ENCODE data around the gene NGF. TPM values are rescaled to one million over a fixed set of nuclear protein-coding genes. Genes with fewer than 3 reads are reported as not detected.

The NGF gene
- total RNA-seq, 5 donors from 2014 or later (not counting 1 experiment from before 2014, with no cell fraction given) = not detected

DNA sequence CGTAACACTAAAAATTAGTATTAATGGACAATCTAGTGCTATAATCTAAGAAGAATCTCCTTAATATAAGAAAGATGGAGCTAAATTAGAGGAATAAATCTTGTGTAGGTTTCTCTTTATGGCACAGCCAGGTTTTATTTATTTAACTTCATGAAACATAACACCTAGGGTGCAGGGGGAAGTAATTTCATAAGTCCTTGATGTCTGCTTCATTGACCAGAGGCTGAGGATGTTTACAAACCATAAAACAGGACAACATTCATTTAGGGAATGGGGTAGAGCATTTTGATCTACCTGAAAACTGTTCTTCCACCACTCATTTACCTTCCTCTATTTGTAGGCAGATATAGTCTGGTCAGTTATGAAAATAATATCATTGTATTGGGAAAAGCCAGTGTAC, 95.5 kb downstream of the NGF start:
- CTCF ChIA-PET = interaction anchor here in 1 of 2 donors (1.1 kb wide), 1 partner anchor 21 kb away, joined by 7 read pairs; no protein-coding TSS in a partner anchor
- Histone ChIP-seq H3K4me1 (ENCODE audit: control insufficient read depth in 1 of 2, extremely low read depth in 1 of 2, insufficient read depth in 2 of 2, low read length in 2 of 2) (no peaks in the 10 kb centered on the region), H3K27ac (ENCODE audit: low read length) (no peak overlapping the region), H3K36me3 (ENCODE audit: control insufficient read depth in 2 of 2, extremely low read depth in 1 of 2, insufficient read depth in 1 of 2, low read length in 1 of 2) (no peaks in the 10 kb centered on the region), H3K9me3 (no peaks in the 10 kb centered on the region), H3K27me3 (replicated peaks in 1 of 2; ENCODE audit: control insufficient read depth in 2 of 2, extremely low read depth in 1 of 2, insufficient read depth in 2 of 2, low read length in 1 of 2) (peaks cover 0 to 4% of the 10 kb centered on the region in 2 experiments), H3K4me3 (ENCODE audit: control insufficient read depth in 1 of 2, extremely low read depth in 1 of 2, low read length in 1 of 2) (no peak overlapping the region)
- Mint-ChIP-seq H3K27ac (no peak overlapping the region), H3K9me3 (peaks cover 2 to 13% (median 4%) of the 10 kb centered on the region in 3 donors), H3K4me3 (no peak overlapping the region), H3K36me3 (no peaks in the 10 kb centered on the region), H3K4me1 (no peaks in the 10 kb centered on the region), H3K27me3 (peaks cover 7 to 31% of the 10 kb centered on the region in 2 donors)
- no CpG with 5 or more reads among the region's 1 CpG for WGBS (ENCODE audit: insufficient coverage)
- POLR2A ChIA-PET = no interaction called here
- DNase-seq = no peak
- ATAC-seq (replicated peaks in 1 of 4) = no peak

GRCh38 chr1:115241309-115241708, 96.7 kb downstream of the NGF start:
- 80% methylated on average over 1 of the region's 1 CpG for WGBS (ENCODE audit: insufficient coverage)
- peaks cover 0 to 4% of the 10 kb centered on the region in 2 experiments for H3K27me3 ChIP-seq (replicated peaks in 1 of 2; ENCODE audit: control insufficient read depth in 2 of 2, extremely low read depth in 1 of 2, insufficient read depth in 2 of 2, low read length in 1 of 2)

GRCh38 chr1:115240297-115240696, 97.8 kb downstream of the NGF start:
- no peak overlapping the region for H3K4me3 Mint-ChIP-seq
- H3K27me3 ChIP-seq (replicated peaks in 1 of 2; ENCODE audit: control insufficient read depth in 2 of 2, extremely low read depth in 1 of 2, insufficient read depth in 2 of 2, low read length in 1 of 2) = peaks cover 0 to 4% of the 10 kb centered on the region in 2 experiments
- no peak overlapping the region for H3K4me3 ChIP-seq (ENCODE audit: control insufficient read depth in 1 of 2, extremely low read depth in 1 of 2, low read length in 1 of 2)
- no peak overlapping the region for H3K27ac Mint-ChIP-seq
- no peaks in the 10 kb centered on the region for H3K36me3 Mint-ChIP-seq
- no peaks in the 10 kb centered on the region for H3K4me1 Mint-ChIP-seq
- no CpG with 5 or more reads among the region's 3 CpGs for WGBS (ENCODE audit: insufficient coverage)
- no peaks in the 10 kb centered on the region for H3K36me3 ChIP-seq (ENCODE audit: control insufficient read depth in 2 of 2, extremely low read depth in 1 of 2, insufficient read depth in 1 of 2, low read length in 1 of 2)
- no peak overlapping the region for H3K27ac ChIP-seq (ENCODE audit: low read length)
- ChIA-PET POLR2A (no interaction called here), CTCF (no interaction called here)
- DNase-seq (no peak), ATAC-seq (replicated peaks in 1 of 4) (no peak)
- peaks cover 10 to 23% of the 10 kb centered on the region in 2 donors for H3K27me3 Mint-ChIP-seq
- H3K4me1 ChIP-seq (ENCODE audit: control insufficient read depth in 1 of 2, extremely low read depth in 1 of 2, insufficient read depth in 2 of 2, low read length in 2 of 2) = no peaks in the 10 kb centered on the region
- peaks cover 0 to 12% (median under 1%) of the 10 kb centered on the region in 3 donors for H3K9me3 Mint-ChIP-seq
- no peaks in the 10 kb centered on the region for H3K9me3 ChIP-seq

More at GRCh38 chr1:115241309-115241708, 96.7 kb downstream of the NGF start:
- no peaks in the 10 kb centered on the region for H3K9me3 ChIP-seq
- H3K4me1 Mint-ChIP-seq = no peaks in the 10 kb centered on the region
- ATAC-seq (replicated peaks in 1 of 4) = no peak
- H3K27ac ChIP-seq (ENCODE audit: low read length) = no peak overlapping the region
- no peaks in the 10 kb centered on the region for H3K4me1 ChIP-seq (ENCODE audit: control insufficient read depth in 1 of 2, extremely low read depth in 1 of 2, insufficient read depth in 2 of 2, low read length in 2 of 2)
- ChIA-PET POLR2A (no interaction called here), CTCF (no interaction called here)
- no peak for DNase-seq
- H3K36me3 Mint-ChIP-seq = no peaks in the 10 kb centered on the region
- H3K4me3 ChIP-seq (ENCODE audit: control insufficient read depth in 1 of 2, extremely low read depth in 1 of 2, low read length in 1 of 2) = no peak overlapping the region
- no peak overlapping the region for H3K27ac Mint-ChIP-seq
- H3K27me3 Mint-ChIP-seq = peaks cover 10 to 23% of the 10 kb centered on the region in 2 donors
- H3K9me3 Mint-ChIP-seq = peaks cover 0 to 13% (median 2%) of the 10 kb centered on the region in 3 donors
- H3K4me3 Mint-ChIP-seq = no peak overlapping the region
- no peaks in the 10 kb centered on the region for H3K36me3 ChIP-seq (ENCODE audit: control insufficient read depth in 2 of 2, extremely low read depth in 1 of 2, insufficient read depth in 1 of 2, low read length in 1 of 2)

DNA sequence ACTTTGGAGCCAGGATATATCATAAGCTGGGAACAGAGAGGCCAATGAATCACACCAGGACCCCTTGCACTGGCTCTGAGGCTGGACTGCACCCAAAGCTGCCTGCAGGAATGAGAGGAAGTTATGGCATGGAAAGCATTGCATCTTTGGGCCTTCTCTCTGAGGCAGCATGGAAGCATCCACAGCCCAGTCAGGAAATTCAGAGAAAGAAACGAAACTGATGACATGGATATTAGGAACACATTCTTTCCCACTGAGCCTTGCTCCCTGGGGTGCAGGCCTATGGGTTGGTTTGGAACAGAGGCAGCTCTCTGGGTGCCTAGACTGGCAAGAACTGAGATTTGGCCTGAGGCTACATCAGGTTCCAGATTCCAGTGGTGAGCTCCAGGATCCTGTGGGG, 98.6 kb downstream of the NGF start:
- H3K36me3 Mint-ChIP-seq = no peaks in the 10 kb centered on the region
- H3K27me3 ChIP-seq (replicated peaks in 1 of 2; ENCODE audit: control insufficient read depth in 2 of 2, extremely low read depth in 1 of 2, insufficient read depth in 2 of 2, low read length in 1 of 2) = peaks cover 0 to 4% of the 10 kb centered on the region in 2 experiments
- ATAC-seq (replicated peaks in 1 of 4) = no peak
- H3K36me3 ChIP-seq (ENCODE audit: control insufficient read depth in 2 of 2, extremely low read depth in 1 of 2, insufficient read depth in 1 of 2, low read length in 1 of 2) = no peaks in the 10 kb centered on the region
- no peak overlapping the region for H3K27ac ChIP-seq (ENCODE audit: low read length)
- ChIA-PET POLR2A (no interaction called here), CTCF (no interaction called here)
- peaks cover 10 to 23% of the 10 kb centered on the region in 2 donors for H3K27me3 Mint-ChIP-seq
- 40% methylated on average over 1 of the region's 1 CpG for WGBS (ENCODE audit: insufficient coverage)
- H3K9me3 ChIP-seq = no peaks in the 10 kb centered on the region
- H3K4me3 ChIP-seq (ENCODE audit: control insufficient read depth in 1 of 2, extremely low read depth in 1 of 2, low read length in 1 of 2) = no peak overlapping the region
- no peak overlapping the region for H3K27ac Mint-ChIP-seq
- H3K4me1 ChIP-seq (ENCODE audit: control insufficient read depth in 1 of 2, extremely low read depth in 1 of 2, insufficient read depth in 2 of 2, low read length in 2 of 2) = no peaks in the 10 kb centered on the region
- peaks cover 0 to 5% (median 0%) of the 10 kb centered on the region in 3 donors for H3K9me3 Mint-ChIP-seq
- no peaks in the 10 kb centered on the region for H3K4me1 Mint-ChIP-seq
- DNase-seq = no peak
- no peak overlapping the region for H3K4me3 Mint-ChIP-seq

GRCh38 chr1:115239148-115239422, 99.0 kb downstream of the NGF start:
- no peak for DNase-seq
- Histone ChIP-seq H3K27me3 (replicated peaks in 1 of 2; ENCODE audit: control insufficient read depth in 2 of 2, extremely low read depth in 1 of 2, insufficient read depth in 2 of 2, low read length in 1 of 2) (peaks cover 0 to 4% of the 10 kb centered on the region in 2 experiments), H3K4me3 (ENCODE audit: control insufficient read depth in 1 of 2, extremely low read depth in 1 of 2, low read length in 1 of 2) (no peak overlapping the region), H3K27ac (ENCODE audit: low read length) (no peak overlapping the region), H3K9me3 (no peaks in the 10 kb centered on the region), H3K36me3 (ENCODE audit: control insufficient read depth in 2 of 2, extremely low read depth in 1 of 2, insufficient read depth in 1 of 2, low read length in 1 of 2) (no peaks in the 10 kb centered on the region), H3K4me1 (ENCODE audit: control insufficient read depth in 1 of 2, extremely low read depth in 1 of 2, insufficient read depth in 2 of 2, low read length in 2 of 2) (no peaks in the 10 kb centered on the region)
- peaks cover 10 to 23% of the 10 kb centered on the region in 2 donors for H3K27me3 Mint-ChIP-seq
- H3K36me3 Mint-ChIP-seq = no peaks in the 10 kb centered on the region
- no peaks in the 10 kb centered on the region for H3K4me1 Mint-ChIP-seq
- H3K4me3 Mint-ChIP-seq = no peak overlapping the region
- no peak for ATAC-seq (replicated peaks in 1 of 4)
- POLR2A ChIA-PET = interaction anchor here in 1 of 2 donors (0.6 kb wide), 1 partner anchor 20 kb away, joined by 3 read pairs; no protein-coding TSS in a partner anchor
- CTCF ChIA-PET = no interaction called here
- H3K27ac Mint-ChIP-seq = no peak overlapping the region
- peaks cover 0 to 2% (median 0%) of the 10 kb centered on the region in 3 donors for H3K9me3 Mint-ChIP-seq

DNA sequence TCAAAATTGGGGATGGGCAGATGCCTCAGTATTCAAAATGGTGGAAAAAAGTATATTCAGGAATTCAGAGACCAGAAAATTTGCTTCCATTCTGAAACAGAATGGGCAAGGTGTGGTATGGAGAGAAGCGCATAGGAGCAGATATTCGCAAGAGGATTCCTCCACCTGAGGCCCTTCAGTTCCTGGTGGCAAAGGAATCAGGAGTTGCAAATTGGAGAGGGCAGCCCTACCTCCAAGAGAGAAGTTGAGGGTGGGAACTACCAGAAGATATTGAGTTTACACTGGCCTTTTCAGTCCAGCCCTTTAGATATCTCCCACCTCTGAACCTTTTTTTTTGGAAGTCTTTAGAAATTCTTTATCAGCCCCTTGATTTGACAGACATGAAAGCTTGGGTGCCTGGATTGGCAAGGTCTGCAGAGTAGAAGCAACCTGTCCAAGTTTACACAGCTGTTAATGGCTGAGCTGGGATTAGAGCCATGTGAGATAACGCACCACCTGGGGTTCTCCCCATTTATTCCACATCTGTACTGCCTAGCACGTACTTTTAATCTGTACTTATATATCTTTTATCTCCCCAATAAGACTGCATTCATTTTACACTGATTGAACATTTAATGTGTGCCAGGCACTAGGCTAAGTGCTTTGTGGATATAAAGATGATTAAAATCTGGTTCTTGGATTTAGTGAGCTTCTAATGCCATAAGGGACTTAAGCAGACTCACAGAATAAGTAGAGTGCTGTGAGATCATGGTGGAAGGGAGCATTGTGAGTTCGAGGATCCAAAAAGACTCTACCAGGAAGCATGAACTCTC, 99.5 kb downstream of the NGF start:
- 60% methylated on average over 1 of the region's 5 CpGs for WGBS (ENCODE audit: insufficient coverage)

More for the DNA sequence above, 99.5 kb downstream of the NGF start:
- H3K4me3 ChIP-seq (ENCODE audit: control insufficient read depth in 1 of 2, extremely low read depth in 1 of 2, low read length in 1 of 2) = no peak overlapping the region
- no peaks in the 10 kb centered on the region for H3K36me3 ChIP-seq (ENCODE audit: control insufficient read depth in 2 of 2, extremely low read depth in 1 of 2, insufficient read depth in 1 of 2, low read length in 1 of 2)
- ATAC-seq (replicated peaks in 1 of 4) (no peak), DNase-seq (no peak)
- Mint-ChIP-seq H3K4me3 (no peak overlapping the region), H3K36me3 (no peaks in the 10 kb centered on the region), H3K4me1 (no peaks in the 10 kb centered on the region), H3K27ac (no peak overlapping the region), H3K9me3 (no peaks in the 10 kb centered on the region), H3K27me3 (peaks cover 10 to 23% of the 10 kb centered on the region in 2 donors)
- no peaks in the 10 kb centered on the region for H3K4me1 ChIP-seq (ENCODE audit: control insufficient read depth in 1 of 2, extremely low read depth in 1 of 2, insufficient read depth in 2 of 2, low read length in 2 of 2)
- CTCF ChIA-PET = no interaction called here
- POLR2A ChIA-PET = interaction anchor here in 1 of 2 donors (0.6 kb wide), 1 partner anchor 20 kb away, joined by 3 read pairs; no protein-coding TSS in a partner anchor
- peaks cover 0 to 7% of the 10 kb centered on the region in 2 experiments for H3K27me3 ChIP-seq (replicated peaks in 1 of 2; ENCODE audit: control insufficient read depth in 2 of 2, extremely low read depth in 1 of 2, insufficient read depth in 2 of 2, low read length in 1 of 2)
- no peak overlapping the region for H3K27ac ChIP-seq (ENCODE audit: low read length)
- no peaks in the 10 kb centered on the region for H3K9me3 ChIP-seq
